Lower lobe of right lung (tissue), 2 donors: Measurements from ENCODE around the gene BBLN. TPM values are rescaled to one million over a fixed set of nuclear protein-coding genes. Genes with fewer than 3 reads are reported as not detected.

Experiments
- ATAC-seq, 2 donors: fragments of 200-7000 bp; cut with Tn5 transposase; one replicate each; pipeline ENCODE4 v1.9.1; 2020 to 2022; ENCODE audit warnings: mild to moderate bottlenecking in 2 of 2, moderate library complexity in 2 of 2
- DNase-seq: peaks from one replicate; pipeline ENCODE4 v3.0.0-alpha.2; 2020
- H3K27ac ChIP-seq: fragments of 200-600 bp; one replicate; pipeline ENCODE4 v1.8.0; 2022
- H3K27me3 ChIP-seq: fragments of 200-600 bp; one replicate; pipeline ENCODE4 v1.8.0; 2022; ENCODE audit warnings: low read depth
- H3K36me3 ChIP-seq: fragments of 200-600 bp; one replicate; pipeline ENCODE4 v1.8.0; 2022; ENCODE audit warnings: mild to moderate bottlenecking
- H3K4me1 ChIP-seq: fragments of 200-600 bp; one replicate; pipeline ENCODE4 v1.8.0; 2022
- H3K4me3 ChIP-seq: fragments of 200-600 bp; one replicate; pipeline ENCODE4 v1.8.0; 2022; ENCODE audit warnings: mild to moderate bottlenecking
- H3K9me3 ChIP-seq: fragments of 200-600 bp; one replicate; pipeline ENCODE4 v1.8.0; 2022
- CTCF ChIP-seq: fragments of 200-600 bp; IDR thresholded peaks from one replicate; pipeline ENCODE4 v1.8.0; 2022; ENCODE audit warnings: antibody characterized with exemption, mild to moderate bottlenecking
- intact Hi-C: fragments of 100-400 bp; cut with DNase I; formaldehyde crosslinking; loops from one replicate; pipeline ENCODE4 v1.11.0; 2022
- total RNA-seq: library from RNA; stranded (reverse); fragmentation: NEBNext Ultra II Directional; extraction: Animal tissue kit (Norgen Biotek cat#: 25700); gene quantifications from one replicate; pipeline ENCODE4 v1.2.1, GENCODE V29; 2021
- donor health status: DM: no; HTN: yes; CAD: no; lungs with severe emphysema.

Gene BBLN
- total RNA-seq, 1 donor from 2014 or later: 47.9 TPM

- Histone ChIP-seq H3K9me3 (no peaks in the 10 kb centered on the region), H3K4me3 (no peak overlapping the region), H3K27me3 (no peaks in the 10 kb centered on the region), H3K36me3 (no peaks in the 10 kb centered on the region), H3K4me1 (peaks cover 25% of the 10 kb centered on the region), H3K27ac (no peak overlapping the region)
- intact Hi-C loops: no loop called here
- TF ChIP-seq CTCF: no peak
- DNase-seq: peak; percentile 24
- no peak for ATAC-seq
Observed at GRCh38 chr9:128146591-128147120, 13.4 kb upstream of the BBLN start.

DNA sequence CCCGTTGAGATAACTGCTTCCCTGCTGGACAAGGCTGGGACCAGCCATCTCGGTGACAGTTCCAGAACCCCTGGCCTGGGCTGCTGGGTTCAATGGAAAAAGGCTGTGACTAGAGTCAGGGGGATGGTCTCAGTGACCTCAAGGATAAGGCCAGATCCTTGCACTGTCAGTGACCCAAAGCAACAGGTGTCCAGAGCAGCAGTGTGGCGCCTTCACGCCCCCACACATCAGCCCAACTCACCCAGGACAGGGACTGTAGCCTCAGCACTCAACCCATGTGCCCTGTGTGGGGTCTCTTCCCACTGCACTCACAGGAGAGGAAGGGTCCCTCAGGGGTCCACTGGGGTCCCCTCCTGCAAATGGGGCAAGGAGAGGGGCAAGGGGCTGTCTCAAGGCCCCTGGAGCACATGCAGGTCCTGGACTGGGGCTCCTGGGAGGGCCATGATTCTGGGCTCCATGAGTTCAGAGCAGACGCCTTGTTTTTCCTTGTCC, 11.5 kb upstream of the BBLN start:
- no peak for TF ChIP-seq CTCF

DNA sequence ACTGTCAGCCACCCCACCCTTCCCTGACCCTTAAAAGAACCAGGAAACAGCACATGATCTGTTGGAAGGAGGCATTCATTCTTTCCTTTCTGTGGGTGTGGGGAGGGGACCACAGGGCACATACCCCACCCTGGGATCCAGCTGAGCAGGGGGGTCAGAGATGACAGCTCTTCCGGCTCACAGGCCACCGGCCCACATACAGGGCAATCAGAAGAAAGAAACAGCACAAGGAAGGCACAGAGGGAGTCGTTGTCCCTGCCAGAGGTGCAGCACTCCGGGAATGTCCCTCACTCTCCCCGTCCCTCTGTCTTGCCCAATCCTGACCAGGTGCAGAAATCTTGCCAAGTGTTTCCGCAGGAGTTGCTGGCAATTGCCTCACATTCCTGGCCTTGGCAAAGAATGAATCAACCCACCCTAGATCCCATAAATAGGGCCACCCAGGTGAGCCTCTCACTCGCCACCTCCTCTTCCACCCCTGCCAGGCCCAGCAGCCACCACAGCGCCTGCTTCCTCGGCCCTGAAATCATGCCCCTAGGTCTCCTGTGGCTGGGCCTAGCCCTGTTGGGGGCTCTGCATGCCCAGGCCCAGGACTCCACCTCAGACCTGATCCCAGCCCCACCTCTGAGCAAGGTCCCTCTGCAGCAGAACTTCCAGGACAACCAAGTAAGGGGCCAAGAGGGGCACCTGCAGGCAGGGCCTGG, 10.9 kb upstream of the BBLN start, which contains the start of gene LCN2:
LCN2 (plus strand) TSS at position 453 of the 701 bp plus-strand sequence; CDS start at position 526, 73 bp downstream.
- intact Hi-C loops: no loop called here
- Histone ChIP-seq H3K4me1 (peaks cover 25% of the 10 kb centered on the region), H3K36me3 (no peaks in the 10 kb centered on the region), H3K4me3 (no peak within 1 kb of the TSS), H3K27ac (peak within 1 kb of the TSS; percentile 67), H3K9me3 (no peaks in the 10 kb centered on the region), H3K27me3 (no peaks in the 10 kb centered on the region)
- DNase-seq (peak; percentile 67), ATAC-seq (peak; percentile 77 to 83)
- no peak for TF ChIP-seq CTCF

More for the DNA sequence above, 11.5 kb upstream of the BBLN start:
- Histone ChIP-seq H3K9me3 (no peaks in the 10 kb centered on the region), H3K4me1 (peaks cover 25% of the 10 kb centered on the region), H3K27me3 (no peaks in the 10 kb centered on the region), H3K36me3 (no peaks in the 10 kb centered on the region), H3K27ac (peak overlapping the region; percentile 67), H3K4me3 (no peak overlapping the region)
- no peak for ATAC-seq
- DNase-seq: no peak
- intact Hi-C loops: no loop called here

DNA sequence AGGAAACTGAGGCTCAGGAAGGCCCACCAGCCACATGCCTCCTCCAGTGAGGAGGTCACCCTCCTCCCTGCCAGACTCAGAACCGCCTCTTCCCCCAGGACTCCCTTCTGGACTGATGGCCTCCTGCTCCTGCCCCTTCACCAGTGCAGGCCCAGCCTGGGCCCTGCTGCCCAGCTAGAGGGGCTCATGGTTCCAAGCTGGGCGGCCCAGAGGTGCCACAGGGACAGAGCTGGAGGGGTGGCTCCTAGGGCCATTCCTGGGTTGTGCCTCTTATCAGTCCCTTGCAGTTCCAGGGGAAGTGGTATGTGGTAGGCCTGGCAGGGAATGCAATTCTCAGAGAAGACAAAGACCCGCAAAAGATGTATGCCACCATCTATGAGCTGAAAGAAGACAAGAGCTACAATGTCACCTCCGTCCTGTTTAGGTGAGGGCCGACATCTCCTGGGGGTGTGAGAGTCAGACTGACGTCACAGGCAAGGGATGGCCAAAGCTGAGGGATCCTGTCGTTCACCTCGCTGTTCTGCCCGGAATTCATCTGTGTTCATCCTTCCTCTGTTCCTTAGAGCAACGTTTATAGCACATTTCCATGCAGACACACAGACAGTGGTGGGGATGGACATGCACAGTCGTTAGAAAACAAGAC, 10.0 kb upstream of the BBLN start:
- H3K27me3 ChIP-seq: no peaks in the 10 kb centered on the region
- H3K27ac ChIP-seq: peak overlapping the region; percentile 67
- no peaks in the 10 kb centered on the region for H3K9me3 ChIP-seq
- peaks cover 25% of the 10 kb centered on the region for H3K4me1 ChIP-seq
- H3K4me3 ChIP-seq: no peak overlapping the region
- TF ChIP-seq CTCF: no peak
- intact Hi-C loops: no loop called here
- no peaks in the 10 kb centered on the region for H3K36me3 ChIP-seq
- ATAC-seq (no peak), DNase-seq (peak; percentile 40)

DNA sequence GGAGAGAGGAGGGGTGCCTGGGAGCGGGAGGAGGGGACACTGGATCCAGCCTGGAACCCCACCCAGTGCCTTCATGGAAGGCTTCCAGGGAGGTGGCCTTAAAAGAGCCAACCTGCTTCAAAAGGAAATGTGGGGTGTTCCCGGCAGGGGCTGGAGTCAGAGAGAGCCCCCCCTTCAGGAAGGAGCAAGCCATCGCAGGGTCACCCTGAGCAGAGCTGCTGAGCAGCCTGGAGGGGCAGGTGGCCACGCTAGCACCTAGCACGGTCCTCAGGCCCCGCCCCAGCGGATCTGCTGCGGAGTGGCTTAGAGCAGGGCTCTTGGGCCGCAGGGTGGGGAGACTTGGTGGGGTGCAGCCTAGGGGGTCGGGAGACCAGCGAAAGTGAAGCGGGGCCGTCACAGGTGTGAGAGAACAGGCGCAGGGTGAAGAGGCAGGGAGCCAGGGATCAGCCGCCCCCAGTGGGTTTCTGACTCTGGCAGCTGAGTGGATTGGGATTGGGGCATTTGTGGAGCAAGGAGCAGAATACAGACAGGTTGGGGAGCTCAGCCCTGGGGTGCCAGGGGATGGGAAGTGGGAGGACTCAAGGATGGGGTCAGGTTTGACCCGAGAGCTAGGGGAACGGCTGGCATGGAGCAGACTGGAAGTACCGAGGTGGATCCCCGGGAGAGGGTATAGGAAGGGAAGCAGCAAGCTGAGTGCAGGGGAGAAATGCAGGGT, 9.3 kb upstream of the BBLN start:
- no peak overlapping the region for H3K4me3 ChIP-seq

More for the DNA sequence above, 9.3 kb upstream of the BBLN start:
- ATAC-seq (peak; percentile 4 to 14), DNase-seq (peak; percentile 55)
- no peak overlapping the region for H3K27ac ChIP-seq
- H3K36me3 ChIP-seq: no peaks in the 10 kb centered on the region
- no peaks in the 10 kb centered on the region for H3K27me3 ChIP-seq
- peaks cover 25% of the 10 kb centered on the region for H3K4me1 ChIP-seq
- no peaks in the 10 kb centered on the region for H3K9me3 ChIP-seq
- TF ChIP-seq CTCF: no peak
- intact Hi-C loops: no loop called here
